Cardiac fibroblast (primary cell): ENCODE results near the gene FAM76A.
"Not testable (repeated sequence)": the region's sequence is repeated elsewhere in the genome, so short reads cannot be mapped to it uniquely, and the experiment has no call there.

ENCODE experiments used
- DNase-seq, 2 donors: peaks; one replicate each; pipeline versions ENCODE4 v3.0.0 to v3.0.0-alpha.2; 2010; ENCODE audit warnings: low read depth in 2 of 2
- H3K4me3 ChIP-seq, 2 donors: replicated peaks in 1 of 2; 1 replicate in 1 of 2; 2 replicates in 1 of 2; pipeline ENCODE4 v1.5.1; 2011; ENCODE audit warnings: low read depth in 2 of 2, low read length in 2 of 2, mild to moderate bottlenecking in 2 of 2, moderate library complexity in 1 of 2
- TF ChIP-seq, protein P1 (sequence below): IDR thresholded peaks from one replicate; pipeline ENCODE4 v1.5.1; 2011; ENCODE audit warnings: low read depth, mild to moderate bottlenecking, low read length, inconsistent platforms

The FAM76A gene

DNA sequence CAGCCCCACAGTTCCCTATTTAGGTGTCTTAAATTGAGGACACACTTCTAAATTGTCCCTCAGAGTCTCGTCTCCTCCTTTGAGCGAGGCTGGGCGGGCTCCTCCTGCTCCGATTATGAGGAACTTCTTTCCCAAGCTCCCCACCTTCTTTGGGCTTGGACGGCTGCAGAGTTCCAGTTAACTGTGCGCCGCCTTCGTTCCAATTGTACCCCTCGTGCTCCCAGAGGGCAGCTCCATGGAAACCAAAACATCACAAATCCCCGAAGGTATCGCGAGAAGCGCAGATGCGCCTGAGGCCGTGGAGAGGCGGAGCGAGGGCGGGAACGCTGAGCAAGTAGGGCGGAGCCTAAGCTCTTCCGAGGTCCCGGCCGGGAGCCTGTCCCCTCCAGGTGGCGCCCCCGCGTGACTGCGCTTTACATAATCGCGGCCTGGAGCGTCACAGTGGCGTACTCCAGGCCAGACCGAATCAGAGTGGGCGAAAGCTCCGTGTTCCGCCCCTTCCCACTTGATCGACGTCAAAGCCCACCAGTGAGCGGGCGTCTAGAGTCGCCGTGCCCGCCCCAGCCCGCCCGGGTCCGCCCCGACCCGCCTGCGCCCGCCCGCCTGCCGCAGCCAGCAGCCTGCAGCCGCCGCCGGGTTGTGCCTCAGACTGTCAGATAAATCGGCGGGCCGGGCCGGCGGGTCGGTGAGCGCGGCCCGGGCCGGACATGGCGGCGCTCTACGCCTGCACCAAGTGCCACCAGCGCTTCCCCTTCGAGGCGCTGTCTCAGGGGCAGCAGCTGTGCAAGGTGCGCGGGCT, at the start of gene FAM76A:
FAM76A (plus strand) TSS at position 588 of the 799 bp plus-strand sequence; CDS start at position 708, 120 bp downstream.
- TF ChIP-seq, protein P1, sequence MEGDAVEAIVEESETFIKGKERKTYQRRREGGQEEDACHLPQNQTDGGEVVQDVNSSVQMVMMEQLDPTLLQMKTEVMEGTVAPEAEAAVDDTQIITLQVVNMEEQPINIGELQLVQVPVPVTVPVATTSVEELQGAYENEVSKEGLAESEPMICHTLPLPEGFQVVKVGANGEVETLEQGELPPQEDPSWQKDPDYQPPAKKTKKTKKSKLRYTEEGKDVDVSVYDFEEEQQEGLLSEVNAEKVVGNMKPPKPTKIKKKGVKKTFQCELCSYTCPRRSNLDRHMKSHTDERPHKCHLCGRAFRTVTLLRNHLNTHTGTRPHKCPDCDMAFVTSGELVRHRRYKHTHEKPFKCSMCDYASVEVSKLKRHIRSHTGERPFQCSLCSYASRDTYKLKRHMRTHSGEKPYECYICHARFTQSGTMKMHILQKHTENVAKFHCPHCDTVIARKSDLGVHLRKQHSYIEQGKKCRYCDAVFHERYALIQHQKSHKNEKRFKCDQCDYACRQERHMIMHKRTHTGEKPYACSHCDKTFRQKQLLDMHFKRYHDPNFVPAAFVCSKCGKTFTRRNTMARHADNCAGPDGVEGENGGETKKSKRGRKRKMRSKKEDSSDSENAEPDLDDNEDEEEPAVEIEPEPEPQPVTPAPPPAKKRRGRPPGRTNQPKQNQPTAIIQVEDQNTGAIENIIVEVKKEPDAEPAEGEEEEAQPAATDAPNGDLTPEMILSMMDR, result peak; percentile 18
- peak; percentile 100 for DNase-seq
- peak within 1 kb of the TSS; percentile 86 to 88 for H3K4me3 ChIP-seq

DNA sequence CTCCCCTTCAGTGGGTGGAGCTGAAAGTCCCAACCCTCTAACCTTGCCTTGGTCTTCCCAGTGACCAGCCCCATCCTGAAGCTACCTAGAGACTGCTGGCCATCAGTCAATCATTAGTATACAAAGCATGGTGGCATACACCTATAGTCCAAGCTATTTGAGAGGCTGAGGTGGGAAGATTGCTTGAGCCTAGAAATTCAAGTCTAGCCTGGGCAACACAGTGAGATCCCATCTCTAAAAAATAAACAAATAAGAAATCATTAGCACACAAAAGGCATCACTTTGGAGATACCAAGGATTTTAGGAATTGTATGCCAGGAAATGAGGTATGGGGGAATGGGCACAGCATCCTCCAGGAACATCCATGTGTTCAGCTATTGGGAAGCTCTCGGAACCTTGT, 49.4 kb upstream of the FAM76A start:
- no peak overlapping the region for H3K4me3 ChIP-seq
- no peak for DNase-seq
- TF ChIP-seq, protein P1, result no peak

DNA sequence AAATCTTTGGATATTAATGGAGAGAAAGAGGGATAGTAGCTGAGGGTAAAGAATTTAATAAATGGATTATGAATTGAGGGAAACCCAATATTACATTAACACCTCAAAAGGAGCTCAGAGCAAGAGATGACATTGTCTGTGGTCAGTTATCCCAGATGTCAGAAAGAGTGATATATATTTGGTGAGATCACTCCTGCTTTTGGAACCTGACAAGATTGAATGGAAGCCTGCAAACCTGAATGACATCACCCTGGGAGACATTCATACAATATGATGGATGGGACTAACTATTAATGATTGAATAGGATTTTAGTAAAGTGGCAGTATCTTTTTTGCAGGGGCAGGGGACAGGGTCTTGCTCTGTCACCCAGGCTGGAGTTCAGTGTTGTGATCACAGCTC, 47.0 kb upstream of the FAM76A start:
- TF ChIP-seq, protein P1, result no peak
- DNase-seq, result no peak
- H3K4me3 ChIP-seq, result no peak overlapping the region

DNA sequence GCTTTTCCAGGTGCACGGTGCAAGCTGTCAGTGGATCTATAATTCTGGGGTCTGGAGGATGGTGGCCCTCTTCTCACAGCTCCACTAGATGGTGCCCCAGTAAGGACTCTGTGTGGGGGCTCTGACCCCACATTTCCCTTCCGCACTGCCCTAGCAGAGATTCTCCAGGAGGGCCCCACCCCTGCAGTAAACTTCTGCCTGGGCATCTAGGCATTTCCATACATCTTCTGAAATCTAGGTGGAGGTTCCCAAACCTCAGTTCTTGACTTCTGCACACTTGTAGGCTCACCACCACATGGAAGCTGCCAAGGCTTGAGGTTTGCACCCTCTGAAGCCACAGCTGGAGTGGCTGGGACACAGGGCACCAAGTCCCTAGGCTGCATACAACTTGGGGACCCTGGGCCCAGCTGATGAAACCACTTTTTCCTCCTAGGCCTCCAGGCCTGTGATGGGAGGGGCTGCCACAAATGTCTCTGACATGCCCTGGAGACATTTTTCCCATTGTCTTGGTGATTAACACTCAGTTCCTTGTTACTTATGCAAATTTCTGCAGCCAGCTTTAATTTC, 45.5 kb upstream of the FAM76A start:
- DNase-seq, H3K4me3 ChIP-seq: not testable (repeated sequence)

DNA sequence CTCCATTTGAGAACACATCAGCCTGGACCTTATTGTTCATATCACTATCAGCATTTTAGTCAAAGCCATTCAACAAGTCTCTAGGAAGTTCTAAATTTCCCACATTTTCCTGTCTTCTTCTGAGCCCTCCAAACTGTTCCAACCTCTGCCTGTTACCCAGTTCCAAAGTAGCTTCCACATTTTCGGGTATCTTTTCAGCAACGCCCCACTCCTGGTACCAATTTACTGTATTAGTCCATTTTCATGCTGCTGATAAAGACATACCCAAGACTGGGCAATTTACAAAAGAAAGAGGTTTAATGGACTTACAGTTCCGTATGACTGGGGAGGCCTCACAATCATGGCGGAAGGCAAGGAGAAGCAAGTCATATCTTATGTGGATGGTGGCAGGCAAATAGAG, 44.2 kb upstream of the FAM76A start:
- not testable (repeated sequence) for H3K4me3 ChIP-seq, DNase-seq

DNA sequence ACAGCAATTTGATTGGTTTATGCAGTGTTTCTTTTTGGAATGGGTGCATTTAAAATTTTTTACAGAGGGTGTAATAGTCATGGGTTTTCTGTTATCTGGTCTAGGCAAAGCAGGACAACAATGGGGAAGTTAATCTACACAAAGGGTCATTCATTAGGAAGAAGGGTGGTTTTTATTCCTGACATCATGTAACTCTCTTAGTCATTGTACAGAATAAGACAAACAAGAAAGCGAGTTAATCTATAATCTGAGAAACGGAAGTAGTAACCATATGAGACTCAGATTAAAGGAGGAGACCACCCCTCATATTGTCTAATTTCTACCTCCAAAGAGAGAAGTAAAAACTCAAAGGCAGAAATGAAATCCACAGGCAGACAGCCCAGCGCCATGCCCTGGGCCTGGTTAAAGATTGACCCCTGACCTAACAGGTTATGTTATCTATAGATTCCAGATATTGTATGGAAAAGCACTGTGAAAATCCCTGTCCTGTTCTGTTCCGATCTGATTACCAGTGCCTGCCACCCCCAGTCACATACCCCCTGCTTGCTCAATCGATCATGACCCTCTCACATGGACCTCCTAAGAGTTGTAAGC, 43.3 kb upstream of the FAM76A start:
- TF ChIP-seq, protein P1, result no peak
- DNase-seq, result no peak
- H3K4me3 ChIP-seq, result no peak overlapping the region

DNA sequence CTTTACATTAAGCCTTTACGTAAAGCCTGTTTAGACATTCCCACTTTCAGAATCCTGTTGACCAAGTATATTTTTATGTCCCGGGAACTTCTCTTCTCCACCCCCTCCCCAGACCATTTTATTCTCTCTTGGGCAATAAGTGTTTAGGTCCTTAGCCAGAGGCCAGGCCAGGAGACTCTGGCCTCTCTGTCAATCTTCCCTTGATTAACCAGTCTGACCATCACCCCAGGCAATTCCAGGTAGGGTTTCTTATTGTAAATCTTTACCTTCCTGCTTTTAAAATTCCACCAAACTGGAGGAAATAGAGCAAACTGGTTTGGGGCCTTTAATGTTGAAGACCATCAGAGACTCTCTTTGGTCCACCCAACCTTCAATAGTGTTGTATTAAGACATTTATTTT, 41.6 kb upstream of the FAM76A start:
- no peak for DNase-seq
- TF ChIP-seq, protein P1, result no peak
- H3K4me3 ChIP-seq, result no peak overlapping the region
